Mucosa of descending colon (tissue), 3 donors: Measurements from ENCODE around the gene GLT8D2. TPM values are rescaled to one million over a fixed set of nuclear protein-coding genes. Genes with fewer than 3 reads are reported as not detected.

Experiments used
- ATAC-seq: fragments of 200-7000 bp; cut with Tn5 transposase; one replicate; pipeline ENCODE4 v1.9.1; 2020; ENCODE audit warnings: mild to moderate bottlenecking, moderate library complexity
- DNase-seq, 3 donors: peaks; one replicate each; pipeline ENCODE4 v3.0.0-alpha.2; 2020
- H3K36me3 ChIP-seq: fragments of 200-600 bp; one replicate; pipeline ENCODE4 v1.8.0; 2021; ENCODE audit warnings: low read depth, mild to moderate bottlenecking
- H3K4me1 ChIP-seq: fragments of 200-600 bp; one replicate; pipeline ENCODE4 v1.8.0; 2021; ENCODE audit warnings: low read depth, mild to moderate bottlenecking
- H3K4me3 ChIP-seq: fragments of 200-600 bp; one replicate; pipeline ENCODE4 v1.8.0; 2021; ENCODE audit warnings: mild to moderate bottlenecking
- H3K9me3 ChIP-seq: fragments of 200-600 bp; one replicate; pipeline ENCODE4 v1.8.0; 2021; ENCODE audit warnings: mild to moderate bottlenecking
- intact Hi-C, 2 donors: fragments of 100-400 bp; cut with DNase I in 1 of 2; cut with micrococcal nuclease in 1 of 2; formaldehyde crosslinking; loops; one replicate each; pipeline versions ENCODE4 v1.11.0 to v1.11.1; 2022; cut with DNase I, micrococcal nuclease
- total RNA-seq, 3 donors: library from RNA; stranded (reverse); fragmentation: NEBNext Ultra II Directional in 2 of 3; extraction: Animal tissue kit (Norgen Biotek cat#: 25700) in 2 of 3; gene quantifications; one replicate each; pipeline versions ENCODE4 v1.2.1 to v1.2.4, GENCODE V29; 2021 to 2023
- TF ChIP-seq, protein P1 (sequence below): fragments of 200-600 bp; IDR thresholded peaks from one replicate; pipeline ENCODE4 v1.8.0; 2022; ENCODE audit warnings: antibody characterized with exemption, mild to moderate bottlenecking
- donor health status: DM: no; HTN: no; CAD: no; lungs with moderate emphysema.
- donor health status: DM: no; HTN: no; CAD: no.
- donor health status: DM: no; HTN: yes; CAD: no.

Gene GLT8D2
- total RNA-seq, 3 donors from 2014 or later, result 2.5 to 13.7 (median 4.4) TPM

DNA sequence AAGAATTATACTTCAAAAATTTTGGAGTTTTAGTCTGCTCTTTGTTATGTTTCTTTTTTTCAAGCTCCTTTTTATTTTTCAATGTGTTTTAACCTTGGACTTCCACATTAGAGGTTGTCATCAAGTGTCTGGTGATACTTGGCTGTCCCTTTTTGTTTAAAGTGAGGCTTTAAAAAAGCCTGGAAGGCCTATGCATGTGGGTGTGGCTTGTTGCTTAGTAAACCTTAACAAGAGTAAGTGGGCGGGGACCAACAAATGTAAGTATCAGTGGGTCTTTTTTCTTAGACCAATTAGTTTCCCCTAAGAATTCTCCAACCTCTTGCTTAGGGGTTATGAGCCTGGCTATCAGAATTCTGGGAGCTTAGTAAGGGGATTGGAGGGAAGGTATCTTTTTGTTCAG is 40.7 kb upstream of the GLT8D2 start:
- Histone ChIP-seq H3K9me3 (no peaks in the 10 kb centered on the region), H3K36me3 (peaks cover 7% of the 10 kb centered on the region), H3K4me3 (no peak overlapping the region), H3K4me1 (no peaks in the 10 kb centered on the region)
- intact Hi-C loops, result no loop called here
- ATAC-seq (no peak), DNase-seq (no peak)
- TF ChIP-seq, protein P1, sequence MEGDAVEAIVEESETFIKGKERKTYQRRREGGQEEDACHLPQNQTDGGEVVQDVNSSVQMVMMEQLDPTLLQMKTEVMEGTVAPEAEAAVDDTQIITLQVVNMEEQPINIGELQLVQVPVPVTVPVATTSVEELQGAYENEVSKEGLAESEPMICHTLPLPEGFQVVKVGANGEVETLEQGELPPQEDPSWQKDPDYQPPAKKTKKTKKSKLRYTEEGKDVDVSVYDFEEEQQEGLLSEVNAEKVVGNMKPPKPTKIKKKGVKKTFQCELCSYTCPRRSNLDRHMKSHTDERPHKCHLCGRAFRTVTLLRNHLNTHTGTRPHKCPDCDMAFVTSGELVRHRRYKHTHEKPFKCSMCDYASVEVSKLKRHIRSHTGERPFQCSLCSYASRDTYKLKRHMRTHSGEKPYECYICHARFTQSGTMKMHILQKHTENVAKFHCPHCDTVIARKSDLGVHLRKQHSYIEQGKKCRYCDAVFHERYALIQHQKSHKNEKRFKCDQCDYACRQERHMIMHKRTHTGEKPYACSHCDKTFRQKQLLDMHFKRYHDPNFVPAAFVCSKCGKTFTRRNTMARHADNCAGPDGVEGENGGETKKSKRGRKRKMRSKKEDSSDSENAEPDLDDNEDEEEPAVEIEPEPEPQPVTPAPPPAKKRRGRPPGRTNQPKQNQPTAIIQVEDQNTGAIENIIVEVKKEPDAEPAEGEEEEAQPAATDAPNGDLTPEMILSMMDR, result no peak

DNA sequence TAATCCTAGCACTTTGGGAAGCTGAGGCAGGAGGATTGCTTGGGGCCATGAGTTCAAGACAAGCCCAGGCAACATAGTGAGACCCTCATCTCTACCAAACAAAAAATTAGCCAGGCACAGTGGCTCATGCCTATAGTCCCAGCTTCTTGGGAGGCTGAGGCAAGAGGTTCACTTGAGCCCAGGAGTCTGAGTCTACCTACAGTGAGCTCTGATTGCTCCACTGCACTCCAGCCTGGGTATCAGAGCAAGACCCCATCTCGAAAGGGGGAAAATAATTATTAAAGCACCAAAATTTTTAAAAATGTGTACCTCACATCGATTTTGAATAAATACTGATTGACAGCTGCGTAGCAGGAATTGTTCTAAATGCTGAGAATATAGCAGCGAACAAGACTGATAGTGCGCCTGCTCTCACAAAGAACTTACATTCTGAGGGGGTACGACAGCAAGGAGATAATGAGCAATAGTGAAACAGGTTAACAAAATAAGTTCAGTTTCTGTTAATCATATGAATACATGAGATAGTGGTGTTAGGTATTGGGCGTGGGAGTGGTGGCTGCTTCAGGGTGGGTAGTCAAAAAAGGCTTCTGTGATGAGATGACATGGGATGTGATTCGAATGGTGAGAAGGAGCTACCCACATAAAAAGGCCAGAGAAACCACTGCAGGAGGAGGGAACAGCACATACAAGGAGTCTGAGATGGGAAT is 33.9 kb upstream of the GLT8D2 start:
- TF ChIP-seq, protein P1, result no peak
- peaks cover 7% of the 10 kb centered on the region for H3K36me3 ChIP-seq

DNA sequence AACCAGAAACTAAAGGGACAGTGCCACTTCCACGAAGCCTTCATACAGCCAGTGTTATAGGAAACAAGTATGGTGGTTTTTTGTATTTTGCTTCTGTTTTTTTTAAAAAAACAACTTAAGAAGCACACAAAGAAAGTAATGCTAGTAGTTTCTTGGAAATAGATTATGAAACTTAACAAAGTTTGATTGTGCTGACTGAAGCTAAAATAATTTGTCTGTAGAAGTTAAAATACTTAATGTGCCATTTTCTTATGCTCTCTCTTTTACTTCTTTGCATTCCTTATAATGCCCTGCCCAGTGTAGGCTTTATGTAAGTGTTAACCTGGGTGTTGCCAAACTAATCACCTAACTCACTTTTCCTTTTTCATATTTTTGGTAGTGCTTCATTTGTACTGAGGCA is 30.8 kb upstream of the GLT8D2 start:
- DNase-seq (no peak), ATAC-seq (no peak)
- no peaks in the 10 kb centered on the region for H3K36me3 ChIP-seq
- intact Hi-C loops, result no loop called here
- no peak overlapping the region for H3K4me3 ChIP-seq
- no peaks in the 10 kb centered on the region for H3K9me3 ChIP-seq
- TF ChIP-seq, protein P1, result no peak
- no peaks in the 10 kb centered on the region for H3K4me1 ChIP-seq

More for the DNA sequence above, 33.9 kb upstream of the GLT8D2 start:
- ATAC-seq (no peak), DNase-seq (no peak)
- intact Hi-C loops, result no loop called here
- Histone ChIP-seq H3K9me3 (no peaks in the 10 kb centered on the region), H3K4me1 (no peaks in the 10 kb centered on the region), H3K4me3 (no peak overlapping the region)

- Histone ChIP-seq H3K36me3 (no peaks in the 10 kb centered on the region), H3K9me3 (no peaks in the 10 kb centered on the region), H3K4me3 (no peak overlapping the region), H3K4me1 (no peaks in the 10 kb centered on the region)
- DNase-seq (no peak), ATAC-seq (no peak)
- TF ChIP-seq, protein P1, result no peak
- intact Hi-C loops, result no loop called here
These were observed 29.0 kb upstream of the GLT8D2 start for GRCh38 chr12:104079024-104079423.

DNA sequence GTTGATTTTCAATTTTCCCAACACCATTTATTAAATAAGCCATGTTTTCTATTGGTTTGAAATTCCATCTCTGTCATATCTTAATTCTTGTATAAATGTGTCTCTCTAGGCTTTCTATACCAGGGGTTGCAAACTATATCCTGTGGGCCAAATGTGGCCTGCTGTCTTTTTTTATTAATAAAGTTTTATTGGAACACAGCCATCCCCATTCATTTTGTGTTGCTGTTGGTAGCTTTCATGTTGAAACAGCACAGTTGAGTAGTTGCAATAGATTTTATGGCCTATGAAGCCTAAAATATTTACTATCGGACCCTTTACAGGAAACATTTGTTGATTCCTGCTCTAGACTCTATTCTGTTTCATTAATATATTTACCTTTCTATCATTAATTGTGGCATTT is 23.7 kb upstream of the GLT8D2 start:
- ATAC-seq (no peak), DNase-seq (no peak)
- H3K4me1 ChIP-seq, result no peaks in the 10 kb centered on the region
- H3K36me3 ChIP-seq, result no peaks in the 10 kb centered on the region
- no peaks in the 10 kb centered on the region for H3K9me3 ChIP-seq
- H3K4me3 ChIP-seq, result no peak overlapping the region
- intact Hi-C loops, result no loop called here
- TF ChIP-seq, protein P1, result no peak

DNA sequence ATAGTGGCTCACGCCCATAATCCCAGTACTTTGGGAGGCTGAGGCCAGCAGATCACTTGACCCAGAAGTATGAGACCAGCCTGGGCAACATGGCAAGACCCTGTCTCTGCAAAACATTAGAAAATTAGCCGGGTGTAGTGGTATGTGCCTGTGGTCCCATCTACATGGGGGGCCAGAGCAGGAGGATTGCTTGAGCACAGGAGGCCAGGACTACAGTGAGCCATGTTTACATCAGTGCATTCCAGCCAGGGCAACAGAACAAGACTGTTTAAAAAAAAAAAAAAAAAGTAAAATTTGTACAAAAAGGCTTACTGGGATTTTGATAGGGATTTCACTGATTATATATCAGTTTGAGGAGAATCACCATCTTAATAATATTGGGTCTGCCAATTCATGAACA is 22.1 kb upstream of the GLT8D2 start:
- DNase-seq (no peak), ATAC-seq (no peak)

More for the DNA sequence above, 22.1 kb upstream of the GLT8D2 start:
- no peaks in the 10 kb centered on the region for H3K36me3 ChIP-seq
- intact Hi-C loops, result no loop called here
- TF ChIP-seq, protein P1, result no peak
- no peaks in the 10 kb centered on the region for H3K9me3 ChIP-seq
- no peak overlapping the region for H3K4me3 ChIP-seq
- no peaks in the 10 kb centered on the region for H3K4me1 ChIP-seq
